HCT116 (cell line): ENCODE measurements around the gene FGF8. TPM values are rescaled to one million over a fixed set of nuclear protein-coding genes. Genes with fewer than 3 reads are reported as not detected.

Source experiments
- ATAC-seq: fragments of 200-7000 bp; cut with Tn5 transposase; 2 replicates; pipeline ENCODE4 v1.9.1; 2020; ENCODE audit warnings: mild to moderate bottlenecking, moderate library complexity
- BruUV-seq: library from RNA; stranded (reverse); fragments of 400-500 nt; replicated peaks from 2 replicates; lab custom pipeline; 2021; lab: Mats Ljungman, UMichigan
- CTCF ChIA-PET: fragments of 300-600 bp; sonication (Branson Sonifier 250); formaldehyde crosslinking; loops from one replicate; lab custom pipeline; 2021; ENCODE audit warnings: antibody characterized with exemption; lab: Charles Lee
- POLR2A ChIA-PET: fragments of 300-600, 350-600 bp; sonication (Branson Sonifier 250); formaldehyde crosslinking; loops from one replicate; lab custom pipeline; 2021; ENCODE audit warnings: antibody characterized with exemption; lab: Charles Lee
- RAD21 ChIA-PET, 2 experiments: fragments of 300-600 bp; sonication (Branson Sonifier 250); formaldehyde crosslinking; loops; one replicate each; lab custom pipeline; 2023; ENCODE audit warnings: low total read pairs in 2 of 2; ENCODE audit not compliant: uncharacterized antibody in 2 of 2, unreplicated experiment in 2 of 2, low non-redundant PET in 1 of 2; lab: Charles Lee
- DNase-seq: peaks from one replicate; pipeline ENCODE4 v3.0.0-alpha.2; 2010; ENCODE audit warnings: low read depth, low spot score
- H2AFZ ChIP-seq: fragments of 200-600 bp; shearing (Covaris generic), sonication (generic); 2 replicates; pipeline ENCODE4 v1.6.1; 2017; ENCODE audit warnings: low read depth, mixed run types, mixed read lengths, antibody characterized with exemption, low read length; ENCODE audit not compliant: poor library complexity, severe bottlenecking
- H3K27ac ChIP-seq: 2 replicates; pipeline ENCODE4 v1.5.1; 2012; ENCODE audit warnings: low read depth, low read length
- H3K27me3 ChIP-seq: fragments of 200-600 bp; sonication (generic); 2 replicates; pipeline ENCODE4 v1.6.1; 2016; ENCODE audit warnings: mixed run types, low read length, mixed read lengths; ENCODE audit not compliant: insufficient read depth
- H3K36me3 ChIP-seq, 2 experiments: fragments of 200-500 bp in 1 of 2; fragments of 200-600 bp in 1 of 2; sonication (Bioruptor generic) in 1 of 2; sonication (generic) in 1 of 2; 2 replicates each; pipeline versions ENCODE4 v1.5.1 to v1.6.1; 2014 to 2016; ENCODE audit warnings: low read length in 2 of 2, inconsistent platforms in 1 of 2, mixed read lengths in 1 of 2, mixed run types in 1 of 2; ENCODE audit not compliant: insufficient read depth in 2 of 2, control insufficient read depth in 1 of 2
- H3K4me1 ChIP-seq, 2 experiments: fragments of 200-600 bp in 1 of 2; sonication (generic) in 1 of 2; 2 replicates each; pipeline versions ENCODE4 v1.5.1 to v1.6.1; 2012 to 2017; ENCODE audit warnings: low read length in 2 of 2, inconsistent platforms in 1 of 2, mild to moderate bottlenecking in 1 of 2, mixed read lengths in 1 of 2, mixed run types in 1 of 2, moderate library complexity in 1 of 2; ENCODE audit not compliant: insufficient read depth in 2 of 2, control insufficient read depth in 1 of 2
- H3K4me2 ChIP-seq: fragments of 200-600 bp; sonication (generic); 2 replicates; pipeline ENCODE4 v1.6.1; 2017; ENCODE audit warnings: mixed run types, low read length, mixed read lengths
- H3K4me3 ChIP-seq, 2 experiments: fragments of 200-600 bp in 1 of 2; sonication (generic) in 1 of 2; replicated peaks in 1 of 2; 2 replicates each; pipeline ENCODE4 v1.5.1; 2011 to 2016; ENCODE audit warnings: low read length in 2 of 2, control low read depth in 1 of 2, low read depth in 1 of 2, mild to moderate bottlenecking in 1 of 2, mixed read lengths in 1 of 2, mixed run types in 1 of 2
- H3K79me2 ChIP-seq: fragments of 200-600 bp; sonication (generic); 2 replicates; pipeline ENCODE4 v1.6.1; 2017; ENCODE audit warnings: mild to moderate bottlenecking, mixed run types, low read length, moderate library complexity, mixed read lengths; ENCODE audit not compliant: insufficient read depth
- H3K9ac ChIP-seq: fragments of 200-600 bp; sonication (generic); 2 replicates; pipeline ENCODE4 v1.6.1; 2016; ENCODE audit warnings: low read length, mixed read lengths
- H3K9me2 ChIP-seq: fragments of 200-600 bp; sonication (generic), shearing (Covaris generic); 2 replicates; pipeline ENCODE4 v1.6.1; 2017; ENCODE audit warnings: mixed run types, mild to moderate bottlenecking, moderate library complexity; ENCODE audit not compliant: insufficient read depth
- H3K9me3 ChIP-seq, 2 experiments: fragments of 200-500 bp in 1 of 2; fragments of 200-600 bp in 1 of 2; sonication (Bioruptor generic) in 1 of 2; sonication (generic) in 1 of 2; 2 replicates each; pipeline ENCODE4 v1.6.1; 2014 to 2017; ENCODE audit warnings: low read length in 2 of 2, mixed read lengths in 2 of 2, inconsistent platforms in 1 of 2, low read depth in 1 of 2, mild to moderate bottlenecking in 1 of 2, mixed run types in 1 of 2, moderate library complexity in 1 of 2; ENCODE audit not compliant: control insufficient read depth in 1 of 2, insufficient read depth in 1 of 2
- H4K20me1 ChIP-seq: fragments of 200-600 bp; sonication (generic), shearing (Covaris generic); 2 replicates; pipeline ENCODE4 v1.6.1; 2017; ENCODE audit warnings: mixed run types, mild to moderate bottlenecking, moderate library complexity; ENCODE audit not compliant: insufficient read depth
- CBX3 ChIP-seq: IDR thresholded peaks from 2 replicates; pipeline ENCODE4 v1.6.1; 2012; ENCODE audit warnings: low read depth
- EZH2 ChIP-seq: fragments of 200-600 bp; sonication (generic); IDR thresholded peaks from 2 replicates; pipeline ENCODE4 v1.6.1; 2017; ENCODE audit warnings: antibody characterized with exemption, mixed run types
- EZH2phosphoT487 ChIP-seq: fragments of 200-600 bp; IDR thresholded peaks from 2 replicates; pipeline ENCODE4 v1.6.1; 2018; ENCODE audit warnings: antibody characterized with exemption, borderline replicate concordance
- FOSL1 ChIP-seq: IDR thresholded peaks from 2 replicates; pipeline ENCODE4 v1.6.1; 2012; ENCODE audit warnings: low read depth
- POLR2A ChIP-seq: IDR thresholded peaks from 2 replicates; pipeline ENCODE4 v1.7.0; 2011; ENCODE audit warnings: borderline replicate concordance; ENCODE audit not compliant: insufficient read depth, insufficient read length; ENCODE audit errors: extremely low read depth
- SIN3A ChIP-seq: IDR thresholded peaks from 2 replicates; pipeline ENCODE4 v1.6.1; 2012; ENCODE audit warnings: low read depth
- SP1 ChIP-seq: IDR thresholded peaks from 2 replicates; pipeline ENCODE4 v1.6.1; 2012; ENCODE audit warnings: low read depth
- YY1 ChIP-seq: IDR thresholded peaks from 2 replicates; pipeline ENCODE4 v1.6.1; 2011; ENCODE audit warnings: low read length, low read depth, moderate library complexity, mild to moderate bottlenecking; ENCODE audit not compliant: insufficient replicate concordance; ENCODE audit errors: extremely low read depth
- ZFX ChIP-seq: fragments of 450-650 bp; IDR thresholded peaks from 2 replicates; pipeline ENCODE4 v1.6.1; 2017
- ZNF274 ChIP-seq: fragments of 200-500 bp; sonication (Bioruptor generic); IDR thresholded peaks from 2 replicates; pipeline ENCODE4 v1.6.1; 2014; ENCODE audit warnings: mild to moderate bottlenecking, low read depth, low read length, inconsistent platforms
- intact Hi-C: fragments of 100-400 bp; cut with micrococcal nuclease; formaldehyde crosslinking; loops from 2 replicates; pipeline ENCODE4 v1.10.0; 2022
- total RNA-seq: library from RNA; stranded (reverse); gene quantifications from one replicate; pipeline ENCODE4 v1.2.1, GENCODE V29; 2021; ENCODE audit not compliant: unreplicated experiment
- TF ChIP-seq, protein P1 (sequence below): IDR thresholded peaks from 2 replicates; pipeline ENCODE4 v1.6.1; 2012; ENCODE audit warnings: low read depth
- TF ChIP-seq, protein P2 (sequence below): IDR thresholded peaks from 2 replicates; pipeline ENCODE4 v1.6.1; 2011; ENCODE audit warnings: mild to moderate bottlenecking, low read length, moderate library complexity; ENCODE audit not compliant: insufficient replicate concordance; ENCODE audit errors: extremely low read depth
- TF ChIP-seq, protein P3 (sequence below): IDR thresholded peaks from 2 replicates; pipeline ENCODE4 v1.6.1; 2012
- TF ChIP-seq, protein P4 (sequence below): IDR thresholded peaks from 2 replicates; pipeline ENCODE4 v1.6.1; 2012

Gene FGF8
- total RNA-seq, 1 experiment from 2014 or later, result 2.7 TPM

DNA sequence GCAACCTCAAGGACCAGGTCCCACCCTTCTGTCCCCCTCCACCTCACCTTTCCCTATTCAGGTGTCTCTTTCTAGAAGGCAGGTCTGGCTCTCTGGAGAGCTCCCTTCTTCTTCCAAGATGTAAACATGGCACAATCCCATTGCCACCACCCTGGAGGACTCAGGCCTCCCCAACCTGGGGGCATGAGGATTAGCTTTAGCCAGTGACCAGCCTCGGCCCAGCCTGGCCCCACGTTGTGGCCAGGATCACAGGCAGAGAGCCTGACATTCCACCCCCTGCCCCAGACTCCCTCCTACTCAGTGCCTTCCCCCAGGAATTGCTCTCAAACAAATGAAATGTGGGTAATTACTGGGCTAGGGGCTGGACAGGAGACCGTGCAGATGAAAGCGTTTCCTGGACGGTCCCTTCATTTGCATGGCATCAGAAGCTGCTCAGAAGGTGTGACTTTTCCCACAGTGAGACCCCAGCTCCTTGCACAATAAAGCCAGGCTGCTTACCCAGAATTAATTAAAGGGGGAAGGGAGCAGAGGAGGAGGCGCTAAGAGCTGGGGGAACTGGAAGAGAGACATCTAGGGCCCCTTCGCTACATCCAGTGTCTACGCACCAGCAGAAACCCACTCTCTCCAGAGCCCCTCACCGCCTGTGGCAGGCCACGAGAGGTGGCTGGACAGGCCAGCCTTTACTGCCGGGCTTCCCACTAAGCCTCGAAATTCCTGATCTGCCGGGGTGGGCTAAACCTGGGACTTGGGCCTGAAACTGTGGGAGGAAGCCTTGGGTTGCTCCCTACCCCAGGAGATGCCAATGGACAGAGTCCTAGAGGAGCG lies 7.7 kb downstream of the FGF8 start:
- H3K9ac ChIP-seq, result no peak overlapping the region
- TF ChIP-seq, protein P1, sequence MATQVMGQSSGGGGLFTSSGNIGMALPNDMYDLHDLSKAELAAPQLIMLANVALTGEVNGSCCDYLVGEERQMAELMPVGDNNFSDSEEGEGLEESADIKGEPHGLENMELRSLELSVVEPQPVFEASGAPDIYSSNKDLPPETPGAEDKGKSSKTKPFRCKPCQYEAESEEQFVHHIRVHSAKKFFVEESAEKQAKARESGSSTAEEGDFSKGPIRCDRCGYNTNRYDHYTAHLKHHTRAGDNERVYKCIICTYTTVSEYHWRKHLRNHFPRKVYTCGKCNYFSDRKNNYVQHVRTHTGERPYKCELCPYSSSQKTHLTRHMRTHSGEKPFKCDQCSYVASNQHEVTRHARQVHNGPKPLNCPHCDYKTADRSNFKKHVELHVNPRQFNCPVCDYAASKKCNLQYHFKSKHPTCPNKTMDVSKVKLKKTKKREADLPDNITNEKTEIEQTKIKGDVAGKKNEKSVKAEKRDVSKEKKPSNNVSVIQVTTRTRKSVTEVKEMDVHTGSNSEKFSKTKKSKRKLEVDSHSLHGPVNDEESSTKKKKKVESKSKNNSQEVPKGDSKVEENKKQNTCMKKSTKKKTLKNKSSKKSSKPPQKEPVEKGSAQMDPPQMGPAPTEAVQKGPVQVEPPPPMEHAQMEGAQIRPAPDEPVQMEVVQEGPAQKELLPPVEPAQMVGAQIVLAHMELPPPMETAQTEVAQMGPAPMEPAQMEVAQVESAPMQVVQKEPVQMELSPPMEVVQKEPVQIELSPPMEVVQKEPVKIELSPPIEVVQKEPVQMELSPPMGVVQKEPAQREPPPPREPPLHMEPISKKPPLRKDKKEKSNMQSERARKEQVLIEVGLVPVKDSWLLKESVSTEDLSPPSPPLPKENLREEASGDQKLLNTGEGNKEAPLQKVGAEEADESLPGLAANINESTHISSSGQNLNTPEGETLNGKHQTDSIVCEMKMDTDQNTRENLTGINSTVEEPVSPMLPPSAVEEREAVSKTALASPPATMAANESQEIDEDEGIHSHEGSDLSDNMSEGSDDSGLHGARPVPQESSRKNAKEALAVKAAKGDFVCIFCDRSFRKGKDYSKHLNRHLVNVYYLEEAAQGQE, result no peak
- no peak for TF ChIP-seq FOSL1
- TF ChIP-seq, protein P2, sequence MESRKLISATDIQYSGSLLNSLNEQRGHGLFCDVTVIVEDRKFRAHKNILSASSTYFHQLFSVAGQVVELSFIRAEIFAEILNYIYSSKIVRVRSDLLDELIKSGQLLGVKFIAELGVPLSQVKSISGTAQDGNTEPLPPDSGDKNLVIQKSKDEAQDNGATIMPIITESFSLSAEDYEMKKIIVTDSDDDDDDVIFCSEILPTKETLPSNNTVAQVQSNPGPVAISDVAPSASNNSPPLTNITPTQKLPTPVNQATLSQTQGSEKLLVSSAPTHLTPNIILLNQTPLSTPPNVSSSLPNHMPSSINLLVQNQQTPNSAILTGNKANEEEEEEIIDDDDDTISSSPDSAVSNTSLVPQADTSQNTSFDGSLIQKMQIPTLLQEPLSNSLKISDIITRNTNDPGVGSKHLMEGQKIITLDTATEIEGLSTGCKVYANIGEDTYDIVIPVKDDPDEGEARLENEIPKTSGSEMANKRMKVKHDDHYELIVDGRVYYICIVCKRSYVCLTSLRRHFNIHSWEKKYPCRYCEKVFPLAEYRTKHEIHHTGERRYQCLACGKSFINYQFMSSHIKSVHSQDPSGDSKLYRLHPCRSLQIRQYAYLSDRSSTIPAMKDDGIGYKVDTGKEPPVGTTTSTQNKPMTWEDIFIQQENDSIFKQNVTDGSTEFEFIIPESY, result no peak
- no peak for TF ChIP-seq ZNF274
- TF ChIP-seq EZH2, result no peak
- no peak for TF ChIP-seq EZH2phosphoT487
- TF ChIP-seq, protein P3, sequence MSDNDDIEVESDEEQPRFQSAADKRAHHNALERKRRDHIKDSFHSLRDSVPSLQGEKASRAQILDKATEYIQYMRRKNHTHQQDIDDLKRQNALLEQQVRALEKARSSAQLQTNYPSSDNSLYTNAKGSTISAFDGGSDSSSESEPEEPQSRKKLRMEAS, result no peak
- no peak for TF ChIP-seq SP1
- no peak for TF ChIP-seq YY1
- TF ChIP-seq ZFX, result no peak
- TF ChIP-seq CBX3, result no peak
- TF ChIP-seq POLR2A, result no peak
- TF ChIP-seq, protein P4, sequence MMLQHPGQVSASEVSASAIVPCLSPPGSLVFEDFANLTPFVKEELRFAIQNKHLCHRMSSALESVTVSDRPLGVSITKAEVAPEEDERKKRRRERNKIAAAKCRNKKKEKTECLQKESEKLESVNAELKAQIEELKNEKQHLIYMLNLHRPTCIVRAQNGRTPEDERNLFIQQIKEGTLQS, result no peak
- no peak for TF ChIP-seq SIN3A
- TF ChIP-seq, all 23 proteins: peak for 0
- Histone ChIP-seq H3K4me2 (no peak overlapping the region), H4K20me1 (no peaks in the 10 kb centered on the region), H3K9me2 (no peaks in the 10 kb centered on the region), H3K9me3 (no peaks in the 10 kb centered on the region), H3K27ac (no peak overlapping the region), H3K4me1 (no peaks in the 10 kb centered on the region), H3K4me3 (no peak overlapping the region), H3K27me3 (peaks cover 11% of the 10 kb centered on the region; the same call in 1 of the 2 replicates), H3K79me2 (no peaks in the 10 kb centered on the region), H2AFZ (no peak overlapping the region), H3K36me3 (no peaks in the 10 kb centered on the region)
- CTCF ChIA-PET, result interaction anchor here (1.1 to 2.2 kb wide), 4 partner anchors 13 to 554 kb away, joined by 3 to 9 read pairs (median 4); partner anchors contain the start of gene NPM3
- DNase-seq (no peak), ATAC-seq (no peak)
- intact Hi-C loops, result no loop called here
- RAD21 ChIA-PET, result no interaction called here
- BruUV-seq, result no TSS peak
- POLR2A ChIA-PET, result no interaction called here
